HG02642 (cell line): Measurements from ENCODE around the gene EIF4G3.
"Not testable (repeated sequence)": the region's sequence is repeated elsewhere in the genome, so short reads cannot be mapped to it uniquely, and the experiment has no call there.

Experiments
- ATAC-seq: cut with Tn5 transposase; IDR thresholded peaks from one replicate; pipeline ENCODE4 v1.9.1; 2021; ENCODE audit warnings: mild to moderate bottlenecking; ENCODE audit not compliant: unreplicated experiment, poor library complexity

EIF4G3 gene, protein sequence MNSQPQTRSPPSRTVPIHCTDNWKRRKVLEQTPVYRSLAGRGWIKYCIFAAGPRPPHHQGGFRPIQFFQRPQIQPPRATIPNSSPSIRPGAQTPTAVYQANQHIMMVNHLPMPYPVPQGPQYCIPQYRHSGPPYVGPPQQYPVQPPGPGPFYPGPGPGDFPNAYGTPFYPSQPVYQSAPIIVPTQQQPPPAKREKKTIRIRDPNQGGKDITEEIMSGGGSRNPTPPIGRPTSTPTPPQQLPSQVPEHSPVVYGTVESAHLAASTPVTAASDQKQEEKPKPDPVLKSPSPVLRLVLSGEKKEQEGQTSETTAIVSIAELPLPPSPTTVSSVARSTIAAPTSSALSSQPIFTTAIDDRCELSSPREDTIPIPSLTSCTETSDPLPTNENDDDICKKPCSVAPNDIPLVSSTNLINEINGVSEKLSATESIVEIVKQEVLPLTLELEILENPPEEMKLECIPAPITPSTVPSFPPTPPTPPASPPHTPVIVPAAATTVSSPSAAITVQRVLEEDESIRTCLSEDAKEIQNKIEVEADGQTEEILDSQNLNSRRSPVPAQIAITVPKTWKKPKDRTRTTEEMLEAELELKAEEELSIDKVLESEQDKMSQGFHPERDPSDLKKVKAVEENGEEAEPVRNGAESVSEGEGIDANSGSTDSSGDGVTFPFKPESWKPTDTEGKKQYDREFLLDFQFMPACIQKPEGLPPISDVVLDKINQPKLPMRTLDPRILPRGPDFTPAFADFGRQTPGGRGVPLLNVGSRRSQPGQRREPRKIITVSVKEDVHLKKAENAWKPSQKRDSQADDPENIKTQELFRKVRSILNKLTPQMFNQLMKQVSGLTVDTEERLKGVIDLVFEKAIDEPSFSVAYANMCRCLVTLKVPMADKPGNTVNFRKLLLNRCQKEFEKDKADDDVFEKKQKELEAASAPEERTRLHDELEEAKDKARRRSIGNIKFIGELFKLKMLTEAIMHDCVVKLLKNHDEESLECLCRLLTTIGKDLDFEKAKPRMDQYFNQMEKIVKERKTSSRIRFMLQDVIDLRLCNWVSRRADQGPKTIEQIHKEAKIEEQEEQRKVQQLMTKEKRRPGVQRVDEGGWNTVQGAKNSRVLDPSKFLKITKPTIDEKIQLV (N-terminal part only)

DNA sequence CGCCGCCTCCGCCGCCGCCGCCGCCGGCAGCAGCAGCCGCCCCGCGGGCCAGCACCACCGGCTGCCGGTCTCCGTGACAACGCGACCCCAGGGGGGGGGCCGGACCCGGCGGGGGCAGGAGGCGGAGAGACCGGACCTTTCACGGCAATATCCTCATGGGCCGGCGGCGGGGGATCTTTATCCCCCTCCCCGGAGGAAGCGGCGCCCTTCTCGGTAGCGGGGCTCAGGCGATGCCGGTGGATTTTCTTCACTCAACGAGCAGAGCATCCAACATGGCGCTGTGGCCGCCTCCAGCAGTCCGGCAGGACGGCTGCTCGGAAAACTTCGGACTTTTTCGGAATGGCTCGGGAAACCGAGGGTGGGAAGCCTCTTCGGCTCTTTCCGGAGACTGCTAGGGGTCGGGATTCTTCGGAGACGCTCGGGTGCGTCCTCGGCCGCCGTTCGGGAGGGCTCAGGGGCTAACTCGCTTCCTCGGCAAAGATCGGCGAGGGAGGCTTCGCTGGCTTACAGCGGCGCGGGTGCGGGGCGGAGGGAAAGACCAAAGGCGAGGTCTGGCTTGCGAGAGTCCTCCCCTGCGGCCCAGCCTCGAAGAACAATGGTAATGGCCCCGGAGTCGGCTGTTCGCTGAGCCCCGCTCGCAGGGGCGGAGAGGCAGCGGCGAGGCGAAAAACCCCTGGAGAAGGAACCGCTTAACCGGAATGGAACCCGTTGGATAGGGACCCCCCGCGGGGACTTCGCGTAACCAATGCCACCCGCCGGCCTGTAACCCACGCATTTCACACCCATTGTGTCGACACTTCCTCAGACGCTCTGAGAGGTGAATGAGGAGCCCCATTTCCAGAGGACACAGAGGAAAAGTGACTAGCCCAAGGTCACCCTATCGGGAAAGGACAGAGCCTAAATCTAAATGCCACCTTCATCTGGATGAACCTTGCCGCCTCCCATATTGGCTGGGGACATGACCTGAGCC lies at the start of gene EIF4G3:
TSS of gene EIF4G3 (minus strand) at position 312 of the 970 bp plus-strand sequence. CDS start 174,155 bp downstream, outside the sequence.
- ATAC-seq, result peak; percentile 89

GRCh38 chr1:21225065-21225464 lies 48.4 kb upstream of the EIF4G3 start:
- no peak for ATAC-seq

DNA sequence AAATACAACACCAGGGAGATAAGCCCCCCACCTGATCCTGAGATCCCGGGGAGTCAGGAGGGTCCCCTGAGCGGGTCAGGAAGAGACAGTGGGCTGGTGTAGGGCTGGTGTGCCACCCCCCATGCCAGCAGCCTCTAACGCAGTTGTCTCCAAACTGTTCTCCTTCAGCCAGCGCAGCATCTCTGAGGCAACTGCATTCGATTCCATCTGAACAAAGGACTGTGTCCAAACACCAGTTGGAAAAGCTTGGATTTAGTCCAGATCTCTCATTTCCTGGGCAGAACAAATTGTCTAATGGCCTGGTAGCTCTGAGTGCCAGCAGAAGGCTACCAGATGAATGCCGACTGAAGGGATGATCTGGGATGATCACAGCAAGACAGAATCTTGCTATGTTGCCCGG lies 44.1 kb upstream of the EIF4G3 start:
- no peak for ATAC-seq

GRCh38 chr1:21219674-21220073 lies 43.0 kb upstream of the EIF4G3 start:
- no peak for ATAC-seq

- no peak for ATAC-seq
These were observed 41.3 kb upstream of the EIF4G3 start for GRCh38 chr1:21217812-21218596.

DNA sequence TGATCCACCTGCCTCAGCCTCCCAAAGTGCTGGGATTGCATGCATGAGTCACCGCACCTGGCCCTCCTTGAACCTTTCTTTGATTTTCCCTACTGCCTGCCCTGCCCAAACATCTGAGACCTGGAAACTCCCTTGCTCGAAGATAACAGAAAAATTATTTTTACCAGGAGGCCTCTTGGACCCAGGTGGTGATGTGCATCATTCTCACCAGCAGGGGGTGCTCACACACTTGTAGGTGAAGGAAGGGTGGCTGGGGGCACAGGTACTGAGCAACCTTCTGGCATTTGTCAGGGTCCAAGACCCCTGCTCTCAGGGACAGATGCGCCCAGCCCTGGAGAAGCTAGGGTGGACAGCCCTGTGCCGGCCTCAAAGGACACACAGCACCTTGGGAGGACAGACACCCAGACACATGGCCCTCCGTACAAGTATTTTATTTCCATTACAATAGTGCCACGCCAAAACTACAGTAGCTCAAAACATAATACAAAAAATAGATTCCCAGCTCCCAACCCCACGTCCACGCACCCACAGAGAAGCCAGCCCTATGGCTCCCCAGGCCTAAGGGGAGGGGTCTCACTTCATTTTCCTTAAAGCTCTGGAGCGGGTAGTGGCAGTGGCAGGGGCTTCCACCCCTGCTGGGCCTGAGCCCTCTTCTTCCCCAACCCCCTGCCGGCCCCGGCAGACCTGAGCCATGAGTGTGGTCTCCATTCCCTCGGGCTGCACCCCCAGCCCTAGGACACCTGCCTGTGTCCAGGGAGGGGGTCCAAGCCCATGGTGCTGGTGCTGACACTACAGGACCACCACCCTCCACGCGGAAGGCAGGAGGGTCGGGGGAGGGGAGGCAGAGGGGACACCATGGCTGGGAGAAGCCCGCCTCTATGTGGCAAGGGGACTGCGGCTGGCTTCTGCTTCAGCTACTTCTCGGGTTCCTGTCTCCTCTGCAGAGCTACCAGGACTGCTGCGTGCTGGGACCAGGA lies 40.4 kb upstream of the EIF4G3 start:
- ATAC-seq, result no peak

GRCh38 chr1:21212126-21212525 lies 35.4 kb upstream of the EIF4G3 start:
- ATAC-seq, result no peak

- ATAC-seq, result not testable (repeated sequence)
These were observed 31.5 kb upstream of the EIF4G3 start for GRCh38 chr1:21208137-21208700.

DNA sequence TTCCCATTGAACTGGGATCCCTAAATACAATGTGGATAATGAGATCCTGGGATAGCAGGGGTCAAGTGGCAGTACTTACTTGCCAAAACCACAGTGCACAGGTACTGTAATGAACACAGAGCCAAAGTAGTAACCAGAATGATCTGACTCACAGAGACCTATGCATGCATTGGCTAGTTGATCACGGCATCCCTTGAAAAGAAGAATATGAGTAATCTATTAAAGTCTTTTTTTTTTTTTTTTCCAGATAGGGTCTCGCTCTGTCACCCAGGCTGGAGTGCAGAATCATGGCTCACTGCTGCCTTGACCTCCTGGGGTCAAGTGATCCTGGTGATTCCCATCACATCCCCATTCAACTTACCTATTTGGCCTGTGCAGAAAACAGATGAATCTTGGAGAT lies 29.4 kb upstream of the EIF4G3 start:
- ATAC-seq, result no peak

GRCh38 chr1:21205416-21205815 lies 28.7 kb upstream of the EIF4G3 start:
- ATAC-seq, result no peak

GRCh38 chr1:21201650-21202049 lies 25.0 kb upstream of the EIF4G3 start:
- ATAC-seq, result no peak

DNA sequence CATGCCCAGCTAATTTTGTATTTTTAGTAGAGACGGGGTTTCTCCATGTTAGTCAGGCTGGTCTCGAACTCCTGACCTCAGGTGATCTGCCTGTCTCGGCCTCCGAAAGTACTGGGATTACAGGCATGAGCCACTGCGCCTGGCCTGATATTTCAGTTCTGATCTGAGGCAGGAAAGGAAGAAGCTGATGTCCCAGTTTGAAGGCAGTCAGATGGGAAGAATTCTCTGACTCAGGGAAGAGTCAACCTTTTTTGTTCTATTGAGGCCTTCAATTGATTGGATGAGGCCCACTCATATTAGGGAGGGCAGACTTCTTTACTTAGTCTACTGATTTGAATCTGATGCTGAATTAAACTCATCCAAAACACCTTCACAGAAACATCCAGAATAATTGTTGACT lies 24.5 kb upstream of the EIF4G3 start:
- not testable (repeated sequence) for ATAC-seq

- no peak for ATAC-seq
These were observed 24.1 kb upstream of the EIF4G3 start for GRCh38 chr1:21200767-21201166.

- no peak for ATAC-seq
These were observed 22.2 kb upstream of the EIF4G3 start for GRCh38 chr1:21198929-21199328.

DNA sequence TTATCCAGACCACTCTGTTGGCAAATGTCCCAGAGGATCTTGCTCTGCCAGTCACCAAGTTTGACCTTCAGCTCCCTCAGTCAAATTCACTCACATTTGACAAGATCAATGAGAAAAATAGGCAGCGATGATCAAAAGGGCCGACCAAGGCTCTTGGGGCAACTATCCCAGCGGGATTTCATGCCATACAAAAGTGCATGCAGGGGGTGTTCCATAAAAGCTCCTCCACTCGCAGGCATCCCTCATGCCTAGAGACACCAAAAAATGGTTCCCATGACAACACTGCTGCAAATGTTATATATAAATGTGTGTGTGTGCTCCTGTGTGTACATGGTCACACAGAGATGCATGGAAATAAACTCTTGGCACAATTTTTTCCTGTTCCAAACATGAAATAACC lies 16.2 kb upstream of the EIF4G3 start:
- ATAC-seq, result no peak

- no peak for ATAC-seq
These were observed 15.6 kb upstream of the EIF4G3 start for GRCh38 chr1:21192284-21192683.

GRCh38 chr1:21190771-21191170 lies 14.1 kb upstream of the EIF4G3 start:
- ATAC-seq, result not testable (repeated sequence)
